Left ventricle myocardium inferior (tissue), 1 donor: ENCODE results near the gene CALML4. TPM values are rescaled to one million over a fixed set of nuclear protein-coding genes. Genes with fewer than 3 reads are reported as not detected.
A peak's percentile ranks its signal among the peaks of the same experiment; 100 is the strongest.

Experiments
- DNase-seq: peaks from one replicate; pipeline ENCODE4 v3.0.0-alpha.2; 2020
- H3K27ac ChIP-seq: fragments of 200-600 bp; replicated peaks from 2 replicates; pipeline ENCODE4 v1.8.0; 2021
- H3K27me3 ChIP-seq: fragments of 200-600 bp; 2 replicates; pipeline ENCODE4 v1.8.0; 2021; ENCODE audit warnings: low read depth
- H3K36me3 ChIP-seq: fragments of 200-600 bp; 2 replicates; pipeline ENCODE4 v1.8.0; 2021
- H3K4me1 ChIP-seq: fragments of 200-600 bp; 2 replicates; pipeline ENCODE4 v1.8.0; 2021
- H3K4me3 ChIP-seq: fragments of 200-600 bp; 2 replicates; pipeline ENCODE4 v1.8.0; 2021; ENCODE audit warnings: mild to moderate bottlenecking, moderate library complexity
- H3K9me3 ChIP-seq: fragments of 200-600 bp; replicated peaks from 2 replicates; pipeline ENCODE4 v1.8.0; 2021
- intact Hi-C: fragments of 100-400 bp; cut with micrococcal nuclease; formaldehyde crosslinking; loops from one replicate; pipeline ENCODE4 v1.11.0; 2022
- long read RNA-seq: library from polyadenylated mRNA; unstranded; transcript quantifications from one replicate; pipeline ENCODE4 v2.0.0, GENCODE V29; 2021
- total RNA-seq: library from RNA; stranded (reverse); fragmentation: NEBNext Ultra II Directional; extraction: Animal tissue kit (Norgen Biotek cat#: 25700); gene quantifications from one replicate; pipeline ENCODE4 v1.2.1, GENCODE V29; 2021
- TF ChIP-seq, protein P1 (sequence below): fragments of 200-600 bp; IDR thresholded peaks from 2 replicates; pipeline ENCODE4 v1.8.0; 2021; ENCODE audit warnings: antibody characterized with exemption, mild to moderate bottlenecking, borderline replicate concordance
- donor health status: DM: no; HTN: yes; CAD: no; lungs with severe emphysema.

CALML4 gene, protein sequence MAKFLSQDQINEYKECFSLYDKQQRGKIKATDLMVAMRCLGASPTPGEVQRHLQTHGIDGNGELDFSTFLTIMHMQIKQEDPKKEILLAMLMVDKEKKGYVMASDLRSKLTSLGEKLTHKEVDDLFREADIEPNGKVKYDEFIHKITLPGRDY
- total RNA-seq = 0.91 TPM
- long read RNA-seq, partial matches to known transcripts = 0 of 1 reads
- long read RNA-seq, other reads (novel, unspliced or antisense) = 0 of 1 reads

DNA sequence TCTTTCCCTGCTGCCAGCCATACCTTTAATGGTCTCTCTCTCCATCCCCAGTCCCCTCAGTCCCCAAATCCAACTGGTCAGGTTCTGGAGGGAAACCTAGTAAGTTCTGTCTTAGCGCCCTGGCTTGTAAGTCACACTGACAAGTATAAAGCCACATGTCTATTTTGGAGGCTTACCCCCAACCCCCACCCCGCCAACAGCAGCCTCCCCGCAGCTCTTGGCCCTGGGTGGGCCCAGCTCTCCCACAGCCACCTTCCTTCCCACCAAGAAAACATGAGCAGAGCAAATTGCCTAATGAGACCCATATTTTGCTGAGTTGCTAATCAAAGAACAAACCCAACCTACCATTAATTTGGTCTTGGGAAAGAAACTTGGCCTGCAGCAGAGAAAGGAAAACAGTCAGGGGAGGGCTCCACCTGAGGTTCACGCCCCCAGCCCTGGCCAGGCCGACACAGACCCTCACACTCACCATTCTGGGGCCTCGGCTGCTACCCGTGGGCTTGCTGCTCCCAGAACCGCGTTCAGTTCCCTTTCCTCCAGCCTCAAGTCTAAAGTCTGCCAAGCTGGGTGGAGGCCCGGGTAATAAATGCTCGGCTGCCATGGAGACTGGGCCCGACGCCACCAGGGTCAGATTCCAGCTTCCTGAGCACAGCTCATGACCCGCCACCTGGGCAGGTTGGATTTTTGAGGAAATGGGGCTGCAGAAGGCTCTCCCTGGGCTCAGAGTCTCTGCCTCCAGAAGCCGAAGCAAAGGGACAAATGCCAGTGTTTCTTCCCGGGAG lies at the start of gene CALML4:
Gene CALML4 (minus strand): TSS at position 557 of the 782 bp plus-strand sequence. CDS start 85 bp downstream, at position 472.
- Histone ChIP-seq H3K4me3 (peak within 1 kb of the TSS; percentile 40), H3K27ac (peak within 1 kb of the TSS; percentile 39), H3K36me3 (no peaks in the 10 kb centered on the region), H3K27me3 (no peaks in the 10 kb centered on the region), H3K4me1 (peaks cover 35% of the 10 kb centered on the region), H3K9me3 (no peaks in the 10 kb centered on the region)
- TF ChIP-seq, protein P1, sequence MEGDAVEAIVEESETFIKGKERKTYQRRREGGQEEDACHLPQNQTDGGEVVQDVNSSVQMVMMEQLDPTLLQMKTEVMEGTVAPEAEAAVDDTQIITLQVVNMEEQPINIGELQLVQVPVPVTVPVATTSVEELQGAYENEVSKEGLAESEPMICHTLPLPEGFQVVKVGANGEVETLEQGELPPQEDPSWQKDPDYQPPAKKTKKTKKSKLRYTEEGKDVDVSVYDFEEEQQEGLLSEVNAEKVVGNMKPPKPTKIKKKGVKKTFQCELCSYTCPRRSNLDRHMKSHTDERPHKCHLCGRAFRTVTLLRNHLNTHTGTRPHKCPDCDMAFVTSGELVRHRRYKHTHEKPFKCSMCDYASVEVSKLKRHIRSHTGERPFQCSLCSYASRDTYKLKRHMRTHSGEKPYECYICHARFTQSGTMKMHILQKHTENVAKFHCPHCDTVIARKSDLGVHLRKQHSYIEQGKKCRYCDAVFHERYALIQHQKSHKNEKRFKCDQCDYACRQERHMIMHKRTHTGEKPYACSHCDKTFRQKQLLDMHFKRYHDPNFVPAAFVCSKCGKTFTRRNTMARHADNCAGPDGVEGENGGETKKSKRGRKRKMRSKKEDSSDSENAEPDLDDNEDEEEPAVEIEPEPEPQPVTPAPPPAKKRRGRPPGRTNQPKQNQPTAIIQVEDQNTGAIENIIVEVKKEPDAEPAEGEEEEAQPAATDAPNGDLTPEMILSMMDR = no peak
- DNase-seq = peak; percentile 69
- intact Hi-C loops = no loop called here

DNA sequence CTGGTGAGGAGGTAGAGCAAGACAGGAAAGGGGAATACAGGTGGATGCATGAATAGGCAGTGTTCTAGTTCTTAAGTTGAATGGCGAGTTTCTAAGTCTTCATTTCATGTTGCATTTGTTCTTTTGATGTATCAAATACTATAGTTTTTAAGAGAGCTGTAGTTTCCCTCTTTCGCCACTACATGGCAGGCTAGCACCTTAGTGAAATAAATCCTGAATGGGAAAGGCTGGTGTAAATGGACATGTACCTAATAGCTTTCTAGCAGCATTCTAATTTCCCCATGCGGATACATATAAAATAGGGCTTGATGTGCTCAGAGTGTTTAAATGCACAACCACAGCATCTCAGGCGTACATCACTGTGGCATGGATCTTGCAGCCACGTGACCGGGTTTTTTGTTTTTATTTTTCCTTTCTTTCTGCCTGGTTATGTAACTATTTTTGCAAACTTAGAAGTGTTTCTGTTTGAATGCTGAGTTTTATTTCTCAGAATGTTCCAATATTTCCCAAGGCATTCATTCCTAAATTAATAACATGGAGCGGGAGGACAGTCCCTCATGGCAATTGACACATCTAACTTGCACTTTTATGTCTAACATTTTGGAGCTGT lies 47.9 kb upstream of the CALML4 start:
- Histone ChIP-seq H3K36me3 (no peaks in the 10 kb centered on the region), H3K4me3 (no peak overlapping the region), H3K27me3 (no peaks in the 10 kb centered on the region), H3K4me1 (peaks cover 18% of the 10 kb centered on the region), H3K27ac (no peak overlapping the region), H3K9me3 (no peaks in the 10 kb centered on the region)
- TF ChIP-seq, protein P1 = peak; percentile 92
- DNase-seq = no peak
- intact Hi-C loops = no loop called here

DNA sequence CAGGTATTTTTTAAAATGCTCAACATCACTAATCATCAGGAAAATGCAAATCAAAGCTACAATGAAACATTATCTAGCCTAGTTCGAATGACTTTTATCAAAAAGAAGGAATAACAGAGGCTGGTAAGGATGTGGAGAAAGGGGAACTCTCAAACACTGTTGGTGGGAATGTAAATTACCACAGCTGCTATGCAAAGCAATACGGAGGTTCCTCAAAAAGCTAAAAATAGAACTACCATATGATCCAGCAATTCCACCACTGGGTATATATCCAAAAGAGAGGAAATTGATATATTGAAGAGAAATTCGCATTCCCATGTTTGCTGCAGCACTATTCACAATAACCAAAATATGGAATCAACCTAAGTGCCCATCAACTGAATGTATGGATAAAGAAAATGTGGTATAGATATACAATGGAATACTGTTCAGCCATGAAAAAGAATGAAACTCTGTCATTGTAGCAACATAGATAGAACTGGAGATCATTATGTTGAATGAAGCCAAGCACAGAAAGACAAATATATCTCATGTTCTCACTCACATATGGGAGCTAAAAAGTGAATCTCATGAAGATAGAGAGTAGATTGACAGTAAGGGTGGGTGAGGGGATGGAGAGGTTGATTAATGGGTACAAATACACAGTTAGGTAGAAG lies 44.1 kb upstream of the CALML4 start:
- H3K27ac ChIP-seq = no peak overlapping the region
- H3K36me3 ChIP-seq = no peaks in the 10 kb centered on the region
- TF ChIP-seq, protein P1 = no peak
- DNase-seq = no peak
- intact Hi-C loops = loop anchor here (10.0 kb wide), 1 partner anchor 46 kb away; no protein-coding TSS in a partner anchor
- H3K27me3 ChIP-seq = no peaks in the 10 kb centered on the region
- H3K9me3 ChIP-seq = peaks cover 20% of the 10 kb centered on the region
- no peak overlapping the region for H3K4me3 ChIP-seq
- peaks cover 5% of the 10 kb centered on the region for H3K4me1 ChIP-seq

DNA sequence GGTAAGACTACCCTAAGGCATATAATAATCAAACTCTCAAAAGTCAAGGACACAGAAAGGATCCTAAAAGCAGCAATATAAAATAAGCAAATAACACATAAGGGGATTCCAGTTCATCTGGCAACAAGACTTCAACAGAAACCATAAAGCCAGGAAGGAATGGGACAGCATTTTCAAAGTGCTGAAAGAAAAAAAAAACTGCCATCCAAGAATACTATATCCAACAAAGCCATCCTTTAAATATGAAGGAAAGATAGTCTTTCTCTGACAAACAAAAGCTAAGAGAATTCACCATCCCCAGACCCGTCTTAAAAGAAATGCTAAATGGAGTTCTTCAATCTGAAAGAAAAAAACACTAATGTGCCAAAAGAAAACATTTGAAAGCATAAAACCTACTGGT lies 39.1 kb upstream of the CALML4 start:
- DNase-seq = no peak
- TF ChIP-seq, protein P1 = no peak
- H3K9me3 ChIP-seq = peaks cover 40% of the 10 kb centered on the region
- no peaks in the 10 kb centered on the region for H3K36me3 ChIP-seq
- no peak overlapping the region for H3K27ac ChIP-seq
- H3K4me1 ChIP-seq = no peaks in the 10 kb centered on the region
- no peaks in the 10 kb centered on the region for H3K27me3 ChIP-seq
- H3K4me3 ChIP-seq = no peak overlapping the region
- intact Hi-C loops = loop anchor here (10.0 kb wide), 1 partner anchor 51 kb away; no protein-coding TSS in a partner anchor
